NT2/D1 (cell line): ENCODE measurements around the gene MTM1.
A peak's percentile ranks its signal among the peaks of the same experiment; 100 is the strongest.

Experiments used
- DNase-seq: peaks from one replicate; pipeline ENCODE4 v3.0.0-alpha.2; 2011; ENCODE audit warnings: low read depth, low spot score
- H3K27me3 ChIP-seq: 2 replicates; pipeline ENCODE4 v1.6.0; 2011; ENCODE audit warnings: mild to moderate bottlenecking; ENCODE audit not compliant: insufficient read length, insufficient read depth
- H3K36me3 ChIP-seq: 2 replicates; pipeline ENCODE4 v1.6.1; 2011; ENCODE audit warnings: mild to moderate bottlenecking, low read length, mixed read lengths; ENCODE audit not compliant: insufficient read depth, insufficient read length
- H3K4me1 ChIP-seq: 2 replicates; pipeline ENCODE4 v1.5.1; 2011; ENCODE audit not compliant: insufficient read depth, insufficient read length
- H3K4me3 ChIP-seq: 2 replicates; pipeline ENCODE4 v1.5.1; 2011; ENCODE audit warnings: low read depth; ENCODE audit not compliant: insufficient read length
- H3K9ac ChIP-seq: 2 replicates; pipeline ENCODE4 v1.6.0; 2011; ENCODE audit warnings: low read depth; ENCODE audit not compliant: insufficient read length
- H3K9me3 ChIP-seq: 2 replicates; pipeline ENCODE4 v1.5.1; 2011; ENCODE audit warnings: mild to moderate bottlenecking, low read length; ENCODE audit not compliant: insufficient read depth
- SUZ12 ChIP-seq: IDR thresholded peaks from 2 replicates; pipeline ENCODE4 v1.6.1; 2011; ENCODE audit not compliant: insufficient read length, insufficient read depth; ENCODE audit errors: extremely low read depth
- YY1 ChIP-seq: IDR thresholded peaks from 2 replicates; pipeline ENCODE4 v1.6.1; 2011; ENCODE audit not compliant: insufficient read length, insufficient read depth
- ZNF274 ChIP-seq: IDR thresholded peaks from 2 replicates; pipeline ENCODE4 v1.6.1; 2011; ENCODE audit warnings: mild to moderate bottlenecking, low read depth, low read length

The MTM1 gene

DNA sequence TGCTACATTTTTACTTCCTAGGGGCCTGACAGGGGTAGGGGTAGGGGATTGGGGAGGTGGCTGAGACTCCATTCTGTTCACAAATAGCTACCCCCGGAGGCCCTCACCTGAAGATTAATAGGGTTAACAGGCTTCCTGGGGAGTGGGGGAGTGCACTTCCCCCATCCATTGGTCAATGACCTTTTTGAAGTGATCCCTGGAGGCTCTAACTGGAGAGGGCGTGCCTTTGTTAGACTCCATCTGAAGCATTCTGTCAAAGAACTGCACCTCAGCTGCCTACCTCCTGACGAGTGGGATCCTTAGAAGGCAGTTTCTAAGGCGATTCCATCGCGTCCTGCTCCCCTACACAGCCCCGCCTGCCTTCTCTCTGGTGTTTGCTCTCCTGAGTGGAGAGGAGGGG, 10.0 kb upstream of the MTM1 start:
- no peaks in the 10 kb centered on the region for H3K9me3 ChIP-seq
- no peaks in the 10 kb centered on the region for H3K36me3 ChIP-seq
- no peak for DNase-seq
- no peak for TF ChIP-seq ZNF274
- TF ChIP-seq SUZ12 = no peak
- TF ChIP-seq YY1 = no peak
- H3K27me3 ChIP-seq = no peaks in the 10 kb centered on the region
- no peak overlapping the region for H3K4me3 ChIP-seq
- no peaks in the 10 kb centered on the region for H3K4me1 ChIP-seq
- H3K9ac ChIP-seq = no peak overlapping the region

DNA sequence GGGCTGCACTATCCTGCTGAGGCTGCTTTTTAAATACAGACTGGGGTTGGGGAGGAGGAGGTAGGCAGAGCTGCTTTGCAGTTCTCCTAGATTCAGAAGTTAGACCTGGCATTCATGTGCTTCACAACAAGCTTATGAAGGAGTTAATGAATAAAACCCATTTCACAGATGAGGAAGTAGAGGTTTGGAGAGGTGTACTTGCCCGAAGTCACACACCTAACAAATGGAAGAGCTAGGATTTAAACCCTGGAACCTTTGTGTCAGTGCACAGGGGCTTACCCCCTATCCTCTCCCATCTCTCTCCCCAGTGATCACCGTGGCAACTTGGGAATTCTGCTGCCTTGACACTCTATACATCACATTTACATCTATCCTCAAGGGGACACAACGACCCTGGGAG, 3.6 kb upstream of the MTM1 start:
- Histone ChIP-seq H3K9ac (no peak overlapping the region), H3K9me3 (no peaks in the 10 kb centered on the region), H3K4me3 (no peak overlapping the region), H3K36me3 (no peaks in the 10 kb centered on the region), H3K27me3 (no peaks in the 10 kb centered on the region), H3K4me1 (no peaks in the 10 kb centered on the region)
- no peak for DNase-seq
- TF ChIP-seq YY1 (no peak), ZNF274 (no peak)

DNA sequence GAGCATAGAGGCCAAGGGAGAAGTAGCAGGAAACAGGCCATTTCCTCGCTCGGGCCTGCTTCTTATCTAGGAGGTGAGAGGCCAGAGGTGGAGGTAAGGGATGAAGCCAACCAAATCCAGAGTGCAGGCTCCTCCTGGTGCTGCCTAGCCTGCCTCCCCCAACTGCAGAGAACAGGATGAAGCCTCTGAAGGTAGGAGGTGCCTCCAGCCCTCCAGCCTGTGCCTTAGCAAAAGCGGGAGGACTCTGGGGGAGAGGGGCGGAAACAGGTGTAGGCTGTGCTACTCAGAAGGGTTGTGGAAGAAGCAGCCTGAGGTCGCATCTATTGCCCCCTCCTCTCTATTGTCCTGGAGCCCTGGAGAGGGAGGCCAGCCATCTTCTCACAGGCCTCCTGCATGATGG, 2.9 kb upstream of the MTM1 start:
- no peak overlapping the region for H3K9ac ChIP-seq
- no peak overlapping the region for H3K4me3 ChIP-seq
- no peak for DNase-seq
- H3K27me3 ChIP-seq = no peaks in the 10 kb centered on the region
- H3K9me3 ChIP-seq = no peaks in the 10 kb centered on the region
- H3K36me3 ChIP-seq = no peaks in the 10 kb centered on the region
- TF ChIP-seq SUZ12 (no peak), YY1 (no peak)
- no peaks in the 10 kb centered on the region for H3K4me1 ChIP-seq

DNA sequence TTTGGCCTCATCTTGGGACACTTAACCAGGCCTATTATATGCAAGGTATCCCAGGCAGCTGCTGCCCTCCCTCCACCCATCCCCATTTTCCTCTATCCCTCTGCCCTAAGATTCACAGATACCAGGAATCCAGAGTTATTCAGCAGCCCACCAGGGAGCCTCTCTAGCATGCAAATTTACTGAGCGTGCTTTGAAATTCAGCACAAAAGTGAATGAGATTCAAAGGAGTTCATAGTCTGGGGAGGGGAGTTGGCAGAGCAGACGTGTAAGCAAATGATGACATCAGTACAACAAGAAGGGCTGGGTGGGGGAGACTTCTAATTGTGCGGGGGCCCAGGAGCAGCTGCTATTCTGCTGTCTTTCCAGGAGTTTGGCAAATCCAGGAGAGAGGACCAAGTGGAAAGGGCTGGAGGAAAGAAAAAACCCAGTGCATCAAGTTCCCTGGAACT, 1.7 kb upstream of the MTM1 start:
- H3K4me3 ChIP-seq = no peak overlapping the region
- H3K9ac ChIP-seq = no peak overlapping the region
- H3K27me3 ChIP-seq = no peaks in the 10 kb centered on the region
- H3K36me3 ChIP-seq = no peaks in the 10 kb centered on the region
- H3K9me3 ChIP-seq = no peaks in the 10 kb centered on the region
- TF ChIP-seq YY1 = no peak
- TF ChIP-seq ZNF274 = no peak
- TF ChIP-seq SUZ12 = no peak
- H3K4me1 ChIP-seq = no peaks in the 10 kb centered on the region
- DNase-seq = peak; percentile 83

DNA sequence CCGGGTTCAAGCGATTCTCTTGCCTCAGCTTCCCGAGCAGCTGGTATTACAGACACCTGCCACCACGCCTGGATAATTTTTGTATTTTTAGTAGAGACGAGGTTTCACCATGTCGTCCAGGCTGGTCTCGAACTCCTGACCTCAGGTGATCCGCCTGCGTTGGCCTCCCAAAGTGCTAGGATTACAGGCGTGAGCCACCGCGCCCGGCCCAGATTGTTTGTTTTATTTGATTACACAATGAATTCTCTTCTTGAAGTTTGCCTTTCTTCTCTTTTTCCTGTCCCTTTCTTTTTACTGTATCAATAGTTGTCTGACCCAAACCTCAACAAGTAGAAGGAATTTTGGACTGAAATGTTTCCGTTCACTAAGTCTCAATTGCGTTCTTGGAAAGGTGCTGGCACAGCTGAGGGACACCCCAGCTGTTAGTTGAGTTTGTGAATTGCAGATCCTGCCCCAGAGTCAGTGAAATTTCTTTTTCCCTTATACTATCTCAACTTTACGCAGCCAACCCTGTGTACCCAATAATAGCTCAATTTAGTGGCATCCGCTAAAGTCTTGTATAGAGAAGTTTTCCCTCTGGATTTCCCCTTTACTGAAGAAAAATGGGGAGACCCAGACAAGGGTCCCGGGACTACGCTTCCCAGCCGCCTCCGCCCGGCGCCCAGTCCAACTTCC, 639 bp upstream of the MTM1 start:
- no peak overlapping the region for H3K4me3 ChIP-seq
- no peak overlapping the region for H3K9ac ChIP-seq
- no peak for TF ChIP-seq SUZ12
- no peak for TF ChIP-seq YY1
- TF ChIP-seq ZNF274 = no peak
- no peak for DNase-seq
- no peaks in the 10 kb centered on the region for H3K36me3 ChIP-seq
- H3K27me3 ChIP-seq = no peaks in the 10 kb centered on the region
- no peaks in the 10 kb centered on the region for H3K9me3 ChIP-seq
- H3K4me1 ChIP-seq = no peaks in the 10 kb centered on the region

DNA sequence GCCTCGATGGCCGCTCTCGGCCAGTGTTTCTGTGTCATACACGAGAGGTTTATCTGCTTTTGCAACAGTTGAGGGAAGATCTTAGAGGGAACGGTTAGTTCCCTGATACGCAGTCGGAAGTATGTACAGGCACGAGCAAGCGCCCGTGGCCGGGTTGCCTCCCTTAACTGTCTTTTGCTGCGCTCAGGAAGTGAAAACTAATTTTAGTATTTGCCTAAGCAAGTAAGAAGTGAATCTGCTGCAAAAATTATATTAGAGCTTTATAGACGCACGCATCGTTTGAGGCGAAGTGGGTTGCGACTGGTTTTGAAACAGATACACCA, 695 bp downstream of the MTM1 start:
- H3K9me3 ChIP-seq = no peaks in the 10 kb centered on the region
- peak overlapping the region; percentile 76 for H3K9ac ChIP-seq
- H3K4me1 ChIP-seq = no peaks in the 10 kb centered on the region
- H3K27me3 ChIP-seq = no peaks in the 10 kb centered on the region
- no peaks in the 10 kb centered on the region for H3K36me3 ChIP-seq
- no peak for TF ChIP-seq SUZ12
- no peak for TF ChIP-seq ZNF274
- TF ChIP-seq YY1 = no peak
- DNase-seq = no peak
- H3K4me3 ChIP-seq = peak overlapping the region; percentile 57

DNA sequence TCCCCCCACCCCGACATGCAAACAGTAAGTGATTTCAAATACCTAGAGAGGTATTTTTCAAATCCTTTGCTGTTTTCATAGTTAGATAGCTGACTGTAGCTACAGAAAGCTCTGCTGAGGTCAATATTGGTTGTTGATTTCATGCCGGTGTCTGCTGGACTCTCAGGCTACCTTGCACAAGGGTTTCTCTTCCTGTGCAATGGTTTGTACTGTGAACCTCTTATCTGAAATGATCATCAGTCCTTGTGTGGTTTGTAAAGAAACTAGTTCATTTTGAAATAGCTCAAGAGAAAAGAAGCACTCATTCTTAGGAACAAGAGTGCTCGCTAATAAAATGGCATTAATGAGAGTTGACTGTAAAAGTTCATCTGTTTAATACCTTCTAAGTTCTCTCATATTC, 2.1 kb downstream of the MTM1 start:
- Histone ChIP-seq H3K9ac (no peak overlapping the region), H3K4me1 (no peaks in the 10 kb centered on the region), H3K4me3 (no peak overlapping the region), H3K9me3 (no peaks in the 10 kb centered on the region), H3K27me3 (no peaks in the 10 kb centered on the region), H3K36me3 (no peaks in the 10 kb centered on the region)
- DNase-seq = no peak
- TF ChIP-seq SUZ12 (no peak), YY1 (no peak), ZNF274 (no peak)

DNA sequence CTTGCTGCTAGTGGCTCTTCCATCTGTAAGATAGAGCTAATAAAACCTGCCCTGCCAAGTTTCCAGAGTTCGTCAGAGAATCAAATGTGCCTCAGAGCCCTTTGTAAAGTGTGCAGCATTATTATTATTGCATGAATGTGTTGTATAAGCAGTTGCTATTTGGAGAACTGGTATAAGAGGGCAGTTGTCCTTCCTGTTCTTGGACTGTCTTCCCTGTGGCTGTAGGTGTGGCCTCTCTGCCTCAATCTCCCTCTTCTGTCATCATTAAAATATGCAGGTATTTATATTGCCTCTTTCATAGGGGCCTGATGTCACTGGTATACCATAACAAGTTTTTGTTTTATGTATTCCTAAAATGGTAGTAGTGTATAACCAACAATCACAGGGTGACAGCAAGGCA, 3.8 kb downstream of the MTM1 start:
- Histone ChIP-seq H3K9me3 (no peaks in the 10 kb centered on the region), H3K4me1 (no peaks in the 10 kb centered on the region), H3K36me3 (no peaks in the 10 kb centered on the region), H3K27me3 (no peaks in the 10 kb centered on the region), H3K4me3 (no peak overlapping the region), H3K9ac (no peak overlapping the region)
- no peak for DNase-seq
- no peak for TF ChIP-seq SUZ12
- TF ChIP-seq ZNF274 = no peak
- no peak for TF ChIP-seq YY1
